ENCODE measurements around the gene UPP2.

DNA sequence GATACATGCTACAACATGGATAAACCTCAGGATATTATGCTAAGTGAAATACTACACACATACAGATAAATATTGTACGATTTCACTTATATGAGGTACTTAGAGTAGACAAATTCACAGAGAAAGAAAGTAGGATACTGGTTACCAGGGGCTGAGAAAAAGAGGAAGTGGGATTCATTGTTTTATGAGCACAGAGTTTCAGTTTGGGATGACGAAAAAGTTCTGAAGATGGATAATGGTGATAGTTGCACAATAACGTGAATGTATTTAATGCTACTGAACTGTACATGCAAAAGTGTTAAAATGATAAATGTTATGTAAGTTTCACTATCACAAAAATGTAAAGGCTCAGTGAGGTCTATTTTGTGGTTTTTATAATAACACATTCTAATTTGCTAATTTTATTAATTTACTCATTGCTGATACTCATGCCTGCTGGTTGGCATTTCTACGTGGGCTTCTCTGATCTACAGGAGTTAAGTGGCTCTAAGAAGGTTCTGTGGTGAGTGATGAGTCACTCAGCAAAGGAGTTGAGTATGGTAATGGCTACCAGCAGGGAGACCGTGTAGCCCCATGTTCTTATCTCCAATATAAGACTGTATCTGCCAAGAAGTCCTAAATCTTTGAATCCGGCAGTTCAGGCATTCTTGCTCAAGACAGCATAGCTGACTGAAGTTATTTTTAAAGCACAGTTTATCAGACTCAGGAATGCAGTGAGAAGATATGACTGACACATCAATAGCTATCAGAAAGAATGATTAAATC lies 41.1 kb downstream of the UPP2 start:
- TF ChIP-seq, protein P1, sequence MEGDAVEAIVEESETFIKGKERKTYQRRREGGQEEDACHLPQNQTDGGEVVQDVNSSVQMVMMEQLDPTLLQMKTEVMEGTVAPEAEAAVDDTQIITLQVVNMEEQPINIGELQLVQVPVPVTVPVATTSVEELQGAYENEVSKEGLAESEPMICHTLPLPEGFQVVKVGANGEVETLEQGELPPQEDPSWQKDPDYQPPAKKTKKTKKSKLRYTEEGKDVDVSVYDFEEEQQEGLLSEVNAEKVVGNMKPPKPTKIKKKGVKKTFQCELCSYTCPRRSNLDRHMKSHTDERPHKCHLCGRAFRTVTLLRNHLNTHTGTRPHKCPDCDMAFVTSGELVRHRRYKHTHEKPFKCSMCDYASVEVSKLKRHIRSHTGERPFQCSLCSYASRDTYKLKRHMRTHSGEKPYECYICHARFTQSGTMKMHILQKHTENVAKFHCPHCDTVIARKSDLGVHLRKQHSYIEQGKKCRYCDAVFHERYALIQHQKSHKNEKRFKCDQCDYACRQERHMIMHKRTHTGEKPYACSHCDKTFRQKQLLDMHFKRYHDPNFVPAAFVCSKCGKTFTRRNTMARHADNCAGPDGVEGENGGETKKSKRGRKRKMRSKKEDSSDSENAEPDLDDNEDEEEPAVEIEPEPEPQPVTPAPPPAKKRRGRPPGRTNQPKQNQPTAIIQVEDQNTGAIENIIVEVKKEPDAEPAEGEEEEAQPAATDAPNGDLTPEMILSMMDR (IDR thresholded peaks at IDR 0.05; ENCODE audit: poor library complexity, severe bottlenecking): no peak
- TF ChIP-seq MXI1 (conservative IDR thresholded peaks at IDR 0.05; ENCODE audit: poor library complexity, severe bottlenecking): no peak
- TF ChIP-seq POLR2AphosphoS5 (IDR thresholded peaks at IDR 0.05): no peak
- no peak for TF ChIP-seq EZH2 (IDR thresholded peaks at IDR 0.05; ENCODE audit: borderline replicate concordance, insufficient read depth, low read length, poor library complexity, severe bottlenecking)
- TF ChIP-seq RAD21 (conservative IDR thresholded peaks at IDR 0.05): no peak
- TF ChIP-seq, protein P2, sequence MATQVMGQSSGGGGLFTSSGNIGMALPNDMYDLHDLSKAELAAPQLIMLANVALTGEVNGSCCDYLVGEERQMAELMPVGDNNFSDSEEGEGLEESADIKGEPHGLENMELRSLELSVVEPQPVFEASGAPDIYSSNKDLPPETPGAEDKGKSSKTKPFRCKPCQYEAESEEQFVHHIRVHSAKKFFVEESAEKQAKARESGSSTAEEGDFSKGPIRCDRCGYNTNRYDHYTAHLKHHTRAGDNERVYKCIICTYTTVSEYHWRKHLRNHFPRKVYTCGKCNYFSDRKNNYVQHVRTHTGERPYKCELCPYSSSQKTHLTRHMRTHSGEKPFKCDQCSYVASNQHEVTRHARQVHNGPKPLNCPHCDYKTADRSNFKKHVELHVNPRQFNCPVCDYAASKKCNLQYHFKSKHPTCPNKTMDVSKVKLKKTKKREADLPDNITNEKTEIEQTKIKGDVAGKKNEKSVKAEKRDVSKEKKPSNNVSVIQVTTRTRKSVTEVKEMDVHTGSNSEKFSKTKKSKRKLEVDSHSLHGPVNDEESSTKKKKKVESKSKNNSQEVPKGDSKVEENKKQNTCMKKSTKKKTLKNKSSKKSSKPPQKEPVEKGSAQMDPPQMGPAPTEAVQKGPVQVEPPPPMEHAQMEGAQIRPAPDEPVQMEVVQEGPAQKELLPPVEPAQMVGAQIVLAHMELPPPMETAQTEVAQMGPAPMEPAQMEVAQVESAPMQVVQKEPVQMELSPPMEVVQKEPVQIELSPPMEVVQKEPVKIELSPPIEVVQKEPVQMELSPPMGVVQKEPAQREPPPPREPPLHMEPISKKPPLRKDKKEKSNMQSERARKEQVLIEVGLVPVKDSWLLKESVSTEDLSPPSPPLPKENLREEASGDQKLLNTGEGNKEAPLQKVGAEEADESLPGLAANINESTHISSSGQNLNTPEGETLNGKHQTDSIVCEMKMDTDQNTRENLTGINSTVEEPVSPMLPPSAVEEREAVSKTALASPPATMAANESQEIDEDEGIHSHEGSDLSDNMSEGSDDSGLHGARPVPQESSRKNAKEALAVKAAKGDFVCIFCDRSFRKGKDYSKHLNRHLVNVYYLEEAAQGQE (IDR thresholded peaks at IDR 0.05; ENCODE audit: borderline replicate concordance): no peak
- TF ChIP-seq EP300 (conservative IDR thresholded peaks at IDR 0.05; ENCODE audit: poor library complexity, severe bottlenecking): no peak
